GOT3 (cell line): ENCODE results near the gene NT5C1A.

Source experiments
- DNase-seq: peaks from one replicate; lab custom pipeline; 2025; ENCODE audit warnings: mixed read lengths; lab: John Stamatoyannopoulos, UW

NT5C1A gene

DNA sequence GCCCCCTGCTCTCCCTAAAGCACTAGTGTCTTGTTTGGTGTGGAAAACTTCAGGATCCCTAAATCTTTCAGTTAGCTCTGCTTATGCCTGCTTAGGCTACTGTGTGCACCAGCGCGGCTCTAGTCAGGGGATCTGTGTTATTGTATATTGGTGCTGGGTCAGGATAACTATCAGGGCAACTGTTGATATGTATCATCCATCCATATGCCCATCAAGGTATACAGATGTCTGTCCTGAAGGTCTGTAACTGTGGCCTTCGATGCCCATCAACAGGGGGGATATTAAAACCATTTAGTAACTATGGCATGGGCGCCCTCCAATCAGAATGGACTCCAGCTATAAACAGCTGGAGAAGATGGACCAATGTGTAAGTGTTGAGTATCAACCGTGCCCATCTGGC is 12.4 kb downstream of the NT5C1A start:
- no peak for DNase-seq

- no peak for DNase-seq
Measured at GRCh38 chr1:39659110-39659509, 12.8 kb downstream of the NT5C1A start.

DNA sequence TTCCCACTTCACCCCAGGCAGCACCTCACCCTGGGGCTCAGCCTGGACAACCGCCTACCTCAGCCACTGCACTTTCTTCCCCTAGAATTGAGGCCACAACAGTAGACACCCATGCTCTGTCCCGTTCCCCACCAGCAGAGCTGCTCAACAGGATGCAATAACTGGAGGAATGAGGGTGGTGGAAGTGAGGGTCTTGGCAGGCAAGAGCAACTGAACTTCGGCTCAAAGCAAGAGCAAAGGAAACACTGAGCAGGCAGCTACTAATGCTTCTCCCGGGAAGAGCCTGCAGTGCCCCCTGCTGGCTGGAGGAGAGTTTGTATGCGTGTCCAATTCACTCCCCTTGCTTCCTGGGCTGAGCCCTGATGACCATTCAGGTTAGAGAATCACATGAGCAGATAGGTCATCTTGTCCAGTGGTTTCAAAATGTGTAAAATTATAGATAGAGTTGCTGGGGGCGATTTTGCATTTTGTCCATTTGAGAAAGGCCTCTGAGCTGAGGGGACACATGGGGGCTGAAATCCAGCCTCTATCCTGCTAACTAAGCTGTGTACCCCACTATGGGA is 13.9 kb downstream of the NT5C1A start:
- peak; percentile 27 for DNase-seq

- DNase-seq, result no peak
Measured at GRCh38 chr1:39657402-39657801, 14.5 kb downstream of the NT5C1A start.

DNA sequence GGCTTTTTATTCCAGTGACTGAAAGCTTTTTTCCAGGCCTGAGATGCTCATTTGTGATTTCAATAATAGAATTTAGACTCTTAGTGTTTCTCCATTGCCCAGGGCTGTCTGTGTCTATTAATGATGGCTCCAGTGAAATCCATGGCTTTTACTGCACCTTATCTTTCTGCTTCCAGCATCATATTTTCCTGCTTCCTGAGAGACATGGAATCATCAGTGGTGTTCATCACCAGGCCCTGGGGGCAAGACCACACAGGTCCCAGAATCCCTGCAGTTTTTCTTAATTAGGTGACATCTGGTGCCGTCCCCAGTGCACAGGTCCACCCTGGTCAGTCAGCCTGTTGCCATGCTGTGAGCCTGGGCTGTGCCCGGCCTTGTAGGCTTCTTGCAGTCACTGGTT is 15.5 kb downstream of the NT5C1A start:
- DNase-seq, result no peak

DNA sequence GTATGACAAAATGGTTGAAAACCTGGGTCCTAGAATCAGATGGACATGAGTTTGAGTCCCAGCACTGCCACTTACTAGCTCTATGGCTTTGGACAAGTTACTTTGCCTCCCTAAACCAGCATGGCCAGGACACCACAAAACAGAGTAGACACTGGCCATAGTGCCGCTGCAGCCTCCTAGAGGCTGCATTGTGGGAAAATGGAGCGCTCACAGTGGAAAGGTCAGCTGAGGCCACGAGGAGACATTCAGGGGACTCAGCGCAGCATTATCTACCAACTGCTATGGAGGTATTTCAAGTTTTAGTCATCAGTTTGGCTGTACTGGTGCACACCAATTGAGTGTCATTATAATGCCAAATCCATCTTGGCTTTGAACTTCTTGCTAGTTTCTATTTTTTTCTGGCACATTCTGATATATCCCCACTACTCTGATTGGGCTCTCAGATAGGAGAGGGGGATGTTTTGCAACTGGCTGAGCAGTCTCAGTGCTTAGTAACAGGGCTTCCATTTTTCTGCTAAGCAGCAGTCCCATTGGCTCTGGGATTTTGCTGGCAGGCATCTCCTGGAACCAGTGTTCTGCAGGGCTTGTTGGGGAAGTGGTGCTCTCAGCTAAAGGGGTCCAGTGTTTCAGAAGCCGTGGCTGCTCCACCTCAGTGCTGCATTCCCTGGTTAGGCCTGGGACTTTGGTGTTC is 16.2 kb downstream of the NT5C1A start:
- DNase-seq, result peak; percentile 22

- no peak for DNase-seq
Measured at GRCh38 chr1:39654291-39654690, 17.6 kb downstream of the NT5C1A start.

- peak; percentile 17 for DNase-seq
Measured at GRCh38 chr1:39653546-39654031, 18.3 kb downstream of the NT5C1A start.

DNA sequence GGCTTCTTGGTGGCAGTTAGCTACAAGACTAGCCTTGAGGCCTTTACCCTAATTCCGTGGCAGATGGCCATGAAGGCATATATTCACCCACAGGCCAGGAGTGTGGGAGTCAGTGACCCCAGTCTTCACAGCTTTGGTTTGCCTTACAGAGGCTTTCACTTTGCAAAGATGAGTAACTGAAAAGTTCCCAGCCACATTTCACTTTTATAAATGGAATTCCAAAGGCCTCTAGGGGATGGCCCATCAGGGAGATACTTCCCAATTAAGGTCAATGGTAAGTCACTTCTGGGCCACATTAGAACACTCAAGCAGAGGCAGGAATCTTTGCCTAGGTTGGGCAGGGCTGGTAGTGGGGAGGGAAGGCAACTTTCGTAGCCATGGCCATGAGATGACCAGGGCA is 19.4 kb downstream of the NT5C1A start:
- DNase-seq, result no peak

DNA sequence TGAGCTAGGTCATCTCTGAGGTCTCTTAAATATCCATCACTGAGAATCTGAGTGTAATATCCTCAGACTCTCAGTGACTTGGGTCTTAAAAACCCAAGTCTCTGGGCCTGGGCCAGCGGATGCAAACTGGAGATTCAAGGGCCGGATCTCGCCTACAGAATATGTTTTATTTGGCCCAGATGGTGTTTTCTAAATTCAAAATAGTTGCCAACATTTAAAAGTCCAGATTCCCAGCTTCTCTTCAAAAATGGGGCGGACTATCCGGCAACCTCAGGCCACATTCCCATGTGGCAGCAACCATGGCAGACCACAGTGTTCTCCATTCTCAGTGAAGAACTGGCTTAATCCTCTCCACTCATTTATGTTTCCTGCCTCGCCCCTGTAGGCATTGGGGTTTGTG is 19.8 kb downstream of the NT5C1A start:
- DNase-seq, result no peak

DNA sequence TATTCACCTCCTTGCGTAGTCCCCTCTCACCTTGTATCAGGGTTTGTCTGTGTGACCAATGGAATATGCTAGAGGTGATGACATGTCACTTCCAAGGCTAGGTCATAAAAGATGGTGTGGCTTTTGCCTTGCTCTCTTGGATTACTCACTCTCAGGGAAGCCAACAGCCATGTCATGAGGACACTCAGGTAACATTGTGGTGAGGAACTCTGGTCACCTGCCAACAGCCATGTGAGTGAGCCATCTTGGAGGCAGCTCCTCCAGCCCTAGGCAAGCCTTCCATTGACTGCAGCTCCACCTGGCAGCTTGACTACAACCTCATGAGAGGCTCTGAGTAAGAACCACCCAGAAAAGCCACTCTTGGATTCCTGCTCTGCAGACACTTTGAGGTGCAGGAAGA is 21.5 kb downstream of the NT5C1A start:
- no peak for DNase-seq

GRCh38 chr1:39649636-39650185 is 22.2 kb downstream of the NT5C1A start:
- no peak for DNase-seq

DNA sequence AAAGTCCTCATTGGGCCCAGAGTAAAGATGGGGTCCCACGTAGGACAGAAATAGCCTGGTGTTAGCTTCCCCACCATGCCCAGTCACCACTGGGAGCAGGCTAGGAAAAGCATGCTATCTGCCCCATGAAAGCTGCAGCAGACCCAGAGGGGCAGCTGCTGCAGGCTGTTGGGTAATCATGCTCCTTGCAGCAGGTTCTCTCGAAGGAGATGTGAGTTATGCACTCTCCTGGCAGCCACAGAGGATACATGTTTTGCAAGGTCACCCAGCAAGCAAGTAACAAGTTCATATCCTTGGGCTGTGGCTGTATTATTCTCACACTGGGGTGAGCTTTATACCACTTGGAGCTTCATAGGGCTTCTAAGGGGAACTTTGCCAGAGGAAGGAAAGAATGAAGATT is 23.4 kb downstream of the NT5C1A start:
- no peak for DNase-seq

GRCh38 chr1:39647247-39647646 is 24.7 kb downstream of the NT5C1A start:
- DNase-seq, result no peak

DNA sequence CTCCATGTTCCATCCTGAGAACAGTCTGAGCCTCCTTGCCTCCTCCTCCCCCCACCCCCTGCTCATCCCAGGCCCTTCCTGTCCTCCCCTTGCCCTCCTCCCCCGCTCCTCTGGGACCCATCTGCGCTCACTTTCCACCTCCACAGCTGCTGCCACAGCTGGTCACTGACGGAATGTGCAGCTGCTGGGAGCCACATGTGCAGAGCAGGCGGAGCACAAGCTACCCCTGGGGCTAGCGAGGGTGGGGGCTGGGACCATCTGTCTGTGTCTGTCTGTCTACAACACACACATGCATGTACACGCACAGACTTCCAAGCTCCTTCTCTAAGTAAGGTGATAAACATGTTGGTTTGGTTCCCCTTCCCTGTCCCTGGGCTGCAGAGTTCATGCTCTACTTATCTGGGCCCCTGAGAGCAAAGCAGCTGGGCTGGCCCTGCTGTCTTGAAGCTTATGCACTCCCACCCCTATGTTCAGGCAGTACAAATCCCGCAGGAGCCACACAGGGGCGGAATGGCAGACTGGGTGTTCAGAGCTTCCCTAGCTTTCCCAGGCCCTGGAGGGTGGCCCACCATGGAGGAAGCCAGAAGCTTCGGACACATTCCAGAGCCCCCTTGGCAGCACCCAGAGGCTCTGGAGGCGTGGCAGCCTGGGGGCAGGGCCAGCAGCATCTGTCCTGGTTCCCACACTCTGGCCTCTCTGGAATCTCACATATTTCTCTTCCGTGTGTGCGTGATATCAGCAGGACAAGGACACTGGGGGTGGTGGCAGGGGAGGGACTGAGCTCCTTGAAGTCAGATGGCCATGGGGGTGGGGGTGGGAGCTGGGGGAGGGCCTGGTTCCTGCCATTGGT is 25.4 kb downstream of the NT5C1A start:
- DNase-seq, result no peak

- no peak for DNase-seq
Measured at GRCh38 chr1:39645411-39646043, 26.4 kb downstream of the NT5C1A start.

DNA sequence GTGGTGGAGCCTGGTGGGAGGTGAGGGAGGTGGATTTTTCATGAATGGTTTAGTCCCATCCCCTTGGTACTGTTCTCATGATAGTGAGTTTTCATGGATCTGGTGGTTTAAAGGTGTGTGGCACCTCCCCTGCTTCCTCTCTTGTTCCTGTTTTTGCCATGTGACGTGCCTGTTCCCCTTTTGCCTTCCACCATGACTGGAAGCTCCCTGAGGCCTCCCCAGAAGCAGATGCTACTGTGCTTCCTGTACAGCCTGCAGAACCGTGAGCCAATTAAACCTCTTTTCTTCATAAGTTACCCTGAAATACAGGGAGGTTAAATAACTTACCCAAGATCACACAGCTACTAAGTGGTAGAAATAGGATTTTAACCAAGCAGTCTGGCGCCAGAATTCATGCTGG is 28.2 kb downstream of the NT5C1A start:
- DNase-seq, result no peak

GRCh38 chr1:39642796-39643195 is 29.1 kb downstream of the NT5C1A start:
- no peak for DNase-seq

- no peak for DNase-seq
Measured at GRCh38 chr1:39640861-39641260, 31.0 kb downstream of the NT5C1A start.

DNA sequence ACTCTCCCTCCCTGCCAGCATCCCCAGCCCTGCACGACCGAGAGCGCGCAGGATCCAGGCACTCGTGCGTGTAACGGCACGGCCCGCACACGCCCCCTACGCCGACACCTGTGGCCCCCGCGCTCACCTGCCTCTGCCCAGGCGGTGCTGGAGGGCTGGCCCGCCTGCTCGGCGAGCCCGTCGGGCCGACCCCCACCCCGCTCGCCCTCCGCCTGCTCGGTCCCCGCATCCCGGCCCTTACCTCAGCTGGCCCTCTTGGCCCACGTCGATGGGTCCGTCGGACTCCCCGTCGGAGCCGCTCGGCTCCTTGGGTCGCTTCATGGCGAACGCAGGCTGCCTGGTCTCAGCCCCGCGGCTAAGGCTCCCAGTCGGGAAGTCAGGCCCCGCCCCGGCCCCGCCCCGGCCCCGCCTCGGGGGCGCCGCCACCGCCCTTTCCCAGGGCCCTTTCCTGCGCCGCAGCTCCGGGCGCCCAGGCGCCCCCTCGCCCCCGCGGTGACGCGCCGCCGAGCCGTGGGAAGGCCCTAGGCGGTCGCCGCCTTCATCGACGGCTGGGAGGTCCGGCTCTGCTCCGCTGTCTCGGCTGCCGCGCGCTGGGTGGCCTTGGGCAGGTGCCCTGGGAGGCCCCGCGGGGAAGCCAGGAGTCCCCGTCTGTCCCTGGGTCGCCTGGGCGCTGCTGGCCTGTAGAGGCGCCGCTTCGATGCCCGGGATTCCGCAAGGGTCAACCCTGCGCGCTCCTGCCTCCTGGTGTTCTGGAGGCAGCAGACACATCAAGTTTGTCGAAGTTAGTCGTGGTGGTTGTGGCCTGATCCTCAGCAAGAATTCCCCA is 32.4 kb downstream of the NT5C1A start, which contains the start of gene HEYL:
Gene HEYL (minus strand): TSS at position 339 of the 826 bp plus-strand sequence. CDS start 18 bp downstream, at position 321.
- no peak for DNase-seq

DNA sequence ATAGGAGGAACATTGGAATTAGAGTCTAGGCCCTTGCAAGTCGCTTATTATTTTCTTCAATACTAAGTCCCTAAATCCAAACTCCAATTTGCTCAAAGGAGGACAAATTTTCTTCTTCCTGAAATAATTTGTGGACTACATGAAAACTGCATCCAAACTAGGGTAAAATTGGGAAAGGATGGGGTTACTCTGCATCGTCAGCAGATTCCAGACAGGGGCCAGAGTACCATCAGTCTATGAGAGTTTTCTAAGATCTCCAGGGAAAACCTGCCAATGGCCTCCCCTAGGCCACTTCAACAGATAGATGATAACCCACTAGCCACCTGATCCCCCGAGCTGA is 33.0 kb downstream of the NT5C1A start:
- DNase-seq, result no peak
